HepG2 (cell line): ENCODE results near the gene HRCT1.

Experiments used
- RFX5 ChIP-seq: IDR thresholded peaks from 2 replicates; pipeline ENCODE4 v1.6.1; 2011; ENCODE audit warnings: low read depth, low read length, improper control_type of control experiment
- ZNF572 ChIP-seq: sonication (generic); formaldehyde crosslinking; IDR thresholded peaks from 2 replicates; pipeline ENCODE4 v1.5.1; 2020; ENCODE audit warnings: mild to moderate bottlenecking, missing genetic modification reagents
- TF ChIP-seq, protein P1 (sequence below): IDR thresholded peaks from 2 replicates; pipeline ENCODE4 v1.6.1; 2016; ENCODE audit warnings: missing biosample characterization, missing genetic modification reagents, low read depth
- TF ChIP-seq, protein P2 (sequence below): sonication (generic); formaldehyde crosslinking; IDR thresholded peaks from 2 replicates; pipeline ENCODE4 v1.9.0; 2022; ENCODE audit warnings: low read depth, missing genetic modification reagents
- TF ChIP-seq, protein P3 (sequence below): sonication (generic); formaldehyde crosslinking; IDR thresholded peaks from 2 replicates; pipeline ENCODE4 v1.8.0; 2022; ENCODE audit warnings: mild to moderate bottlenecking, missing genetic modification reagents; ENCODE audit not compliant: insufficient replicate concordance

DNA sequence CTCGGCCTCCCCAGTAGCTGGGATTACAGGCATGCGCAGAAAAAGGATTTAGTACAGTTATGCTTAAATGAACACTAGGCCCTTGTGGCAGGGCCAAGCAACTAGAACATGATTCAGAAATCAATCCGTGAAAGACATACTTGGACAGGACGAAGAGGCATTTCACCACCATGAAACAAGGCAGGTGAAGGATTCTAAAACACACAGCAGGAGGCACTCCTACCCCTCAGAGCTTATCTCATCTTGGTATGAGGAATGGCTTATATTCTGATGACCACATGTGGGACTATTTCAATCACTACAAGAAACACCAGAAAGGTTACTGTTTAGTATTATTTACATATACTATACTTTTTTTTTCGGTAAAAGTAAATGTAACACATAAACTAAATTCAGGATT is 36.3 kb downstream of the HRCT1 start:
- TF ChIP-seq, protein P1, sequence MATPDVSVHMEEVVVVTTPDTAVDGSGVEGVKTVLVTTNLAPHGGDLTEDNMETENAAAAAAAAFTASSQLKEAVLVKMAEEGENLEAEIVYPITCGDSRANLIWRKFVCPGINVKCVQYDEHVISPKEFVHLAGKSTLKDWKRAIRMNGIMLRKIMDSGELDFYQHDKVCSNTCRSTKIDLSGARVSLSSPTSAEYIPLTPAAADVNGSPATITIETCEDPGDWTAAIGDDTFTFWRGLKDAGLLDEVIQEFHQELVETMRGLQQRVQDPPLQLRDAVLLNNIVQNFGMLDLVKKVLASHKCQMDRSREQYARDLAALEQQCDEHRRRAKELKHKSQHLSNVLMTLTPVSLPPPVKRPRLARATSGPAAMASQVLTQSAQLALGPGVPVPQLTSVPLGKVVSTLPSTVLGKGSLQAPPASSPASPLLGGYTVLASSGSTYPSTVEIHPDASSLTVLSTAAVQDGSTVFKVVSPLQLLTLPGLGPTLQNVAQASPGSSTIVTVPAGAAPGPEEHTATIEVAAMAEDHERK (CRISPR knock-in tag), result no peak
- TF ChIP-seq ZNF572 (CRISPR knock-in tag), result no peak
- TF ChIP-seq, protein P2, sequence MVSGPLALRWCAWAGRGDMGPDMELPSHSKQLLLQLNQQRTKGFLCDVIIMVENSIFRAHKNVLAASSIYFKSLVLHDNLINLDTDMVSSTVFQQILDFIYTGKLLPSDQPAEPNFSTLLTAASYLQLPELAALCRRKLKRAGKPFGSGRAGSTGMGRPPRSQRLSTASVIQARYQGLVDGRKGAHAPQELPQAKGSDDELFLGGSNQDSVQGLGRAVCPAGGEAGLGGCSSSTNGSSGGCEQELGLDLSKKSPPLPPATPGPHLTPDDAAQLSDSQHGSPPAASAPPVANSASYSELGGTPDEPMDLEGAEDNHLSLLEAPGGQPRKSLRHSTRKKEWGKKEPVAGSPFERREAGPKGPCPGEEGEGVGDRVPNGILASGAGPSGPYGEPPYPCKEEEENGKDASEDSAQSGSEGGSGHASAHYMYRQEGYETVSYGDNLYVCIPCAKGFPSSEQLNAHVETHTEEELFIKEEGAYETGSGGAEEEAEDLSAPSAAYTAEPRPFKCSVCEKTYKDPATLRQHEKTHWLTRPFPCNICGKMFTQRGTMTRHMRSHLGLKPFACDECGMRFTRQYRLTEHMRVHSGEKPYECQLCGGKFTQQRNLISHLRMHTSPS (CRISPR knock-in tag), result no peak
- no peak for TF ChIP-seq RFX5
- TF ChIP-seq, protein P3, sequence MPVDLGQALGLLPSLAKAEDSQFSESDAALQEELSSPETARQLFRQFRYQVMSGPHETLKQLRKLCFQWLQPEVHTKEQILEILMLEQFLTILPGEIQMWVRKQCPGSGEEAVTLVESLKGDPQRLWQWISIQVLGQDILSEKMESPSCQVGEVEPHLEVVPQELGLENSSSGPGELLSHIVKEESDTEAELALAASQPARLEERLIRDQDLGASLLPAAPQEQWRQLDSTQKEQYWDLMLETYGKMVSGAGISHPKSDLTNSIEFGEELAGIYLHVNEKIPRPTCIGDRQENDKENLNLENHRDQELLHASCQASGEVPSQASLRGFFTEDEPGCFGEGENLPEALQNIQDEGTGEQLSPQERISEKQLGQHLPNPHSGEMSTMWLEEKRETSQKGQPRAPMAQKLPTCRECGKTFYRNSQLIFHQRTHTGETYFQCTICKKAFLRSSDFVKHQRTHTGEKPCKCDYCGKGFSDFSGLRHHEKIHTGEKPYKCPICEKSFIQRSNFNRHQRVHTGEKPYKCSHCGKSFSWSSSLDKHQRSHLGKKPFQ (CRISPR knock-in tag), result no peak
